Jurkat, Clone E6-1 (cell line): ENCODE measurements around the gene ZNRF3. TPM values are rescaled to one million over a fixed set of nuclear protein-coding genes. Genes with fewer than 3 reads are reported as not detected.
A peak's percentile ranks its signal among the peaks of the same experiment; 100 is the strongest.
"Not testable (repeated sequence)": the region's sequence is repeated elsewhere in the genome, so short reads cannot be mapped to it uniquely, and the experiment has no call there.

Experiments used
- DNase-seq: peaks from one replicate; pipeline ENCODE4 v3.0.0-alpha.2; 2011; ENCODE audit warnings: low read depth, low spot score
- H3K4me3 ChIP-seq: 2 replicates; pipeline ENCODE4 v1.5.1; 2011; ENCODE audit warnings: mild to moderate bottlenecking, low read length, control low read depth, moderate library complexity
- polyA plus RNA-seq: library from polyadenylated mRNA; unstranded; fragments of >200 nt; gene quantifications from one replicate; pipeline ENCODE4 v1.2.1, GENCODE V29; 2012; ENCODE audit warnings: missing spikeins; ENCODE audit not compliant: insufficient read length, insufficient read depth

Gene ZNRF3
- polyA plus RNA-seq, result 2.8 TPM

DNA sequence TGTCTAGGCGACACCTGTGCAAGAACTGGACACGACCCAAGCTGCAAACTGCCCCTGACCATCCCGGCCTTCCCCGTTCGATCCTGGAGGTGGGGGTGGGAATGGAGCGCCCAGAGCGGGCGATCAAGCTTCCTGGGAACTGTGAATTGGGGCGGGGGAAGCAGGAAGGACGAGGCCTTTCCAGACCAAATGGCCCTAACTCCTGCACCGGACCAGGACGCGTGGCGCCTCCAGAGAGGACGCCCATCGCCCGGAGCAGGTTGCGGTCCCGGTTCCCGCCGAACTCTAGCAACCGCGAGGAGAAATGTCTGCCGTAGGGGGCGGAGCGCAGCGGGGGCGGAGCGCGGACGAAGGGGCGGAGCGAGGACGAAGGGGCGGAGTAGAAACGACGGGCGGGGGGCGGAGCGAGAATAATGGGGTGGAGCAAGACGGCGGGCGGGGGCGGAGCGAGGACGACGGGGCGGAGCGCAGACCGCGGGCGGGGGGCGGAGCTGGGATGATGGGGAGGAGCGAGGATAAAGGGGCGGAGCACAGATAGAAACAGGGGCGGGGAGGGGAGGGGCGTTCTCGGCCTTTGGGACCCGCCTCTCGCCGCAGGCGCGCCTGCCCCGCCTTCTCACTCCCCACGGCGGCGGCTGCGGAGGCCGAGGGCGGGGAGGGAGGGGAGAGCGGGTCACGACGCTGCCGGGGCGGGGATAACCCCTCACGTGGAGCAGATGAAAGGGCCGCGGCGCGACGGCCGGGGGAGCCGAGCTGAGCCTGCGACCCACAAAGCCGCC lies at the start of gene ZNRF3:
TSS of gene ZNRF3 (plus strand) at position 695 of the 779 bp plus-strand sequence. CDS start 195 bp downstream, outside the sequence.
- peak; percentile 85 for DNase-seq
- peak within 1 kb of the TSS; percentile 64 for H3K4me3 ChIP-seq

DNA sequence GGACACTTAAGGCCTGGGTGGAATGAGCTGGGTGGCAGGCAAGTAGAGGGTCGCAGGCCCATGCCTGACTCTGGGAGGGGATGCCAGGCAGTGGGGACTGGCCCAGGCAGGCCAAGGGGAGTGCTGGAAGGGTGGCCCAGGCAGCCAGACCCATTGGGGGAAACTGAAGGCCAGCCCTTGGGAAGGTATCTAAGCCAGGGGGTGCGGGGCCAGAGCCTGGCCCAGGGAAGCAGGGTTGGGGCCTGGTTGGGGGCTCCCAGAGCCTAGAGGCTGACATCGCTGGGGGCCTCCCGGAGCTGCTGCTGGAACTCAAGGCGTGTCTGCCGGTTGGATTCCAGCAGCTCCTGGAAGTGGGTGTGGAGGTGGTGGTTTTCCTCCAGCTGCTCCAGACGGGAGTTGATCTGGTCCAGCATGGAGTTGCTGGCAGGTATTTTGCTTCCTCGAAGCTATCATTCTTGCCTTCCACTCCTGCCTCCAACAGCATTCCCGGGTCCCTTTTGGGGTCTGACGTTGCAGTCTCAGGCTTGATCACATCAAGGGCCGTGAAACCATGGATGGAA lies 47.7 kb upstream of the ZNRF3 start:
- no peak overlapping the region for H3K4me3 ChIP-seq
- no peak for DNase-seq

GRCh38 chr22:28837640-28838039 lies 45.7 kb upstream of the ZNRF3 start:
- DNase-seq, result no peak
- no peak overlapping the region for H3K4me3 ChIP-seq

- H3K4me3 ChIP-seq, result no peak overlapping the region
- DNase-seq, result no peak
These were observed 44.4 kb upstream of the ZNRF3 start for GRCh38 chr22:28838971-28839370.

DNA sequence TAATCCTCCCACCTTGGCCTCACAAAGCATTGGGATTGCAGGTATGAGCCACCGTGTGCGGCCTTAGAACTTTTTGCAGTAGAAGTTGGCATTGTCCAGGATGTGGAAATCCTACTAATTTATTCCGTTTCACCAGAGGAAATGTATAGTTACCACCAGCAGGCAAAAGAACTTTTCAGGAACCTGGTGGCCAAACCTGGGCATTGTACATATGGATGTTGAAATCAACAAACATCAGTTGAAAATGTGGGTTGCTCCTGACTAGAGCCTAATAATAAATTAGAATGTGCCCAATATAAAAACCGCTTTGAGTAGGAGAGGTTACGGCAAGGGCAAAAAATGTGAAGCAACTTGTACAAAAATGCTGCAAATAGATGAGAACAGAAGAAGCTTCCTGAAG lies 42.3 kb upstream of the ZNRF3 start:
- DNase-seq, result no peak
- H3K4me3 ChIP-seq, result no peak overlapping the region

DNA sequence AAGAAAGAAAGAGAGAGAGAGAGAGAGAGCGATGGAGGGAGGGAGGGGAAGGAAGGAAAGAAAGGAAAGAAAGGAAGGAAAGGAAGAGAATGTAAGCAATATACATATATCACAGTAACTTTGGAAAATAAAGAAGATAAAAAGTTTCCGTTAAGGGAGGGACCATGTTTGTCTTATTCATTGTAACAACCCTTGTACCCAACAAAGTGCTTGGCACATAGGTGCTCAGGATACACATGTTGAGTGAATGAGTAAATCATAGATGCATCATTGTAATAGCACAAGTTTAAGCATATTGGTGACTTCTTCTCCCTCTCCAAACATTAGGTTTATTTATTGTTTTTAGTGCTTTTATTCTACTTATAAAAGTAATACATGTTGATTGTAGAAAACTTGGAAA lies 39.7 kb upstream of the ZNRF3 start:
- no peak for DNase-seq
- no peak overlapping the region for H3K4me3 ChIP-seq

- DNase-seq, H3K4me3 ChIP-seq: not testable (repeated sequence)
These were observed 39.1 kb upstream of the ZNRF3 start for GRCh38 chr22:28844277-28844676.

DNA sequence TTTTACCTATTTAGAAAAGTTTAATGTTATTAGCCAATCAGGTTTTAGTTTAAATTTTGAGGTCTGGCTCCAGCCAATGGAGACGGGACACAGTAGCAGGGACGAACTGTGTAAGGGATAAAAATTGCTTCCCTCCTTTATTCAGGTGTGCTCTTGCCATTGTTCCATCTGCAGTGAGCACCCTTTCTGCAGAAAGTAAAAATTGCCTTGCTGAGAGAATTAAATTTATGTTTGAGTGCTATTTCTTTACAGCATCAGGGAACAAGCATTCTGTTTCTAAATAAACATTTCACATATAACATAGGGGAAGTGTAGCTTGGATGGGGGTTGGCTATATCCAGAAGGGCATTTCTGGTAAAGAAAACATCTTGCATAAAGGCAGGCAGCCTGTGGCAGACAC lies 36.4 kb upstream of the ZNRF3 start:
- no peak for DNase-seq

GRCh38 chr22:28855355-28856094 lies 27.8 kb upstream of the ZNRF3 start:
- DNase-seq, result peak; percentile 78
- H3K4me3 ChIP-seq, result no peak overlapping the region

More for the DNA sequence above, 36.4 kb upstream of the ZNRF3 start:
- H3K4me3 ChIP-seq, result no peak overlapping the region

DNA sequence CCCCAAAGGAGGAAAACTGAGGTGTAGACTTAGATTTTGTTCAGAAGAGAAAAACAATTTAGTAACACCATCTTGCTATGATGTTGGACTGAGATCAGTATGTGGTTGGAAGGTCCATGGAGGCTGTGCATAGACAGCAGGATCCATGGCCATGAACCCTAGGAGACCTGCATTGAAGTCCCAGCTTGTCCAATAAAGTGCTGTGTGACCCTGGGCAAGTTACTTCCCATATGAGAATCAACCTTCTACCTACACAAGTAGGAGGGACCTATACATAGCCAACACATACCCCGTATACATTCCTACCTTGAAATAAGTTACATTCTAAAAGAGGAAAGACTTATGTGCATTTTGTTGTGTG lies 27.3 kb upstream of the ZNRF3 start:
- no peak for DNase-seq
- no peak overlapping the region for H3K4me3 ChIP-seq

- no peak overlapping the region for H3K4me3 ChIP-seq
- no peak for DNase-seq
These were observed 26.1 kb upstream of the ZNRF3 start for GRCh38 chr22:28857288-28857687.

GRCh38 chr22:28864878-28865596 lies 18.3 kb upstream of the ZNRF3 start:
- DNase-seq, result no peak
- no peak overlapping the region for H3K4me3 ChIP-seq

DNA sequence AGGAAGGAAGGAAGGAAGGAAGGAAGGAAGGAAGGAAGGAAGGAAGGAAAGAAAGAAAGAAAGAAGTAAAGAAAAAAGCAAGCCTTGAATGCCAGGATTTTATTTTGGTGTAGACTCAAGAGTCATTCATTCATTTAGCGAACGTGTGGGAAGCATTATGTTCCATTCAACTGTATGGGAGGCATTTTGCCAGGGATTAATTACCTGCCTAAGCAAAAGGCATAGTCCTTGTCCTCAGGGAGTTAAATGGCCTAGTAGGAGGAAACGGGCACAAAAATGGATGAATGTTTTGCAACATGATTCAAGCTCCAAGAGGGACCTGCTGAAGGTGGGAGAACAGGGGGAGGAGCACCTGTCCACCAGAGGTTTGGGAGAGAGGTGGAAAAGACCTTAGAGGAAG lies 16.2 kb upstream of the ZNRF3 start:
- no peak overlapping the region for H3K4me3 ChIP-seq

DNA sequence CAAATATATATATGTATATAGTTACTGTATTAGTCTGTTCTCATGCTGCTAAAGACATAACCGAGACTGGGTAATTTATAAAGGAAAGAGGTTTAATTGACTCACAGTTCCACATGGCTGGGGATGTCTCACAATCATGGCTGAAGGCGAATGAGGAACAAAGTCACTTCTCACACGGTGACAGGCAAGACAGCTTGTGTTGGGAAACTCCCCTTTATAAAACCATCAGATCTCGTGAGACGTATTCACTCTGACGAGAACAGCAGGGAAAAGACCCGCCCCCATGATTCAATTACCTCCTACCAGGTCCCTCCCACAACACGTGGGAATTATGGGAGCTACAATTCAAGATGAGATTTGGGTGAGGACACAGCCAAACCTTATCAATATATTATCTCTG lies 15.0 kb upstream of the ZNRF3 start:
- not testable (repeated sequence) for DNase-seq, H3K4me3 ChIP-seq

More for the DNA sequence above, 16.2 kb upstream of the ZNRF3 start:
- no peak for DNase-seq

DNA sequence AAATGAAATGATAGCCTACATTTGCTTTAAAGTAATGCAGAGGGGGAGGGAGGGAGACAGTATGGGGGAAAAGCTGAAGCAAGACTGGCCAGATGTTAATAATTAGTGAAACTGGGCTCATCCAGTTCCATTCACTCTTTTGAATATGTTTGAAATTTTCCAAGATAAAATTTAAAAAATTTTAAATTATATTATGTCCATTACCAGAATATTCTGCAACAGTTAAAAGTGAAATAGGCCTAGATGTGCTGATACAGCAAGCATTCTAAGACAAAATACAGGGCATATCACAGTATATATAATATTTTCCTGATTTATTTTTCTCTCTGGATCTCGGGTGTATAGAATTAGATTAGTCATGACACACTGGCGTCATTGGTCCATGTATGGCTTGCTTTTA lies 13.6 kb upstream of the ZNRF3 start:
- no peak overlapping the region for H3K4me3 ChIP-seq
- no peak for DNase-seq

DNA sequence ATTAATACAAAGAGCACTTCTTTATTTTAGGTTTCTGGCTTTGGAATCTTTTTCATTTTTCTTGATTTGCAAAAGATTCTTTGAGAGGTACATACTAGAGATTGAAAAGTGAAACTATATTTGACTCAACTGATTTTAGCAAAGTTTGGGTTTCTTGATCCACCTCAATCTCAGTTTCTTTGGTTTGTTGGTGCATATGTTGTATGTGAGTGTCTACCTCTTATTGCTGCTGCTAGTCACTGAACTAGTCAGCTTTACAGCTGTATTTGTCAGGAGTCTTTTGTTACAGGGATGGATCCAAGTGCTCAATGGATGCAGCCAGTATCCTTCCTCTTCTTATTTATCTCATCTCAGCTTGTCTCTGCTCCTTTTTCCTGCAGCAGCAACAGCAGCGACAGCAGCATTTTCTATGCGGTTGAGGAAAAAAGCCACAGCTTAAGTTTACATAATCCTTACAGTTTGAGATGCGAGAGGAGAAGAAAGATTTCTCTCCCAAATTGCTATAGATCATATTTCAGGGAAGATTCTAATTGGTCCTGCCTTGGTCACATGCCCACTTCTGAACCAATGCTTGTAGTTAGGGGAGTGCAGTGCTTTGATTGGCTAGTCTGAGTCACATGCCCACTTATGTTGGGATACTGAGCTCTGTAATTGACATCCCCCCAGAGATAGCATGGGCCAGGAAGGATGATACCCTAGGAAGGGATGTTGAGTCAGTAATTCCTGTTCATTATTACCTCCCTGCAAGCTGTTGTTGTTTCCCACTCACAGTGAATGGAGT lies 10.0 kb upstream of the ZNRF3 start:
- no peak for DNase-seq
- no peak overlapping the region for H3K4me3 ChIP-seq

DNA sequence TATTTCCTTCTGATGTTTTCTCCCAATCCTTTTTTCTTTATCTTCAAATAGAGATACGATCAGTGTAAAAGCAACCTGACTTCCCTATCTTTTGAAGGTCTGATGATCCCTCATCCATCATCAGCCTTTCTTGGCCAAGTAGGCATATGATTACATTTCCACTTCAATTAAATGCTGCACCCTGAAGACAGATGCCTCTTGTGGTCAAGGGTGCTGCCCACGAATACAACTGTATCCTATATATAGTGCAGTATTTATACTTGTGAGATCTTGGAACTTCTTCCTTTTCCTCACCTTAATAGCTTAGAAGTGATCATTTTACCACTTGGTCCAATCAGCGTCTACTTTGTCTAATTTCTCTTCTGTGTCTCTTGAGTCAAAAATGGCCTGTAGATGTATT lies 9.3 kb upstream of the ZNRF3 start:
- no peak overlapping the region for H3K4me3 ChIP-seq
- no peak for DNase-seq

DNA sequence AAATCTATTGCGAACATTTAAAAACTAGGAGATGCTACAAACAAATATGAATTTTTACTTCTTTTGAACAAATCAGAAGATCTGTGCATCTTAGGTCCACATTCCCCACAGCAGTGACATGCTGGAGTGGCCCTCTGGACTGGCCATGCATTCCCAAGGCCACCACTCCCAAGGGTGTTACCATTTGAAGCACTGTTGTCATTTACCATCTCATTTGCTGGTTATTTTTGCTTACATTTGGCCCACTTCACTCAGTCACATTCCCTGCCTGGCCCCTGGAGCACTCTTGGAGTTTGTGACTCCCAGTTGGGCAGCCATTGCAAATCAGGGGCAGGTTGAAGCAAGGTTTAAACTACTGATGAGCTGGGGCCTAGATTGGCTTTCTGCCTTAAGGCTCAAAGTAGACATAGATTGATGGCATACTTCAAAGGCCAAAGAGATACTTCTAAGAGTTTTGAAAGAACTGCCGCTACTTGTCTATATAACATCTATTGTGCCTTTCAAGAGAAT lies 8.5 kb upstream of the ZNRF3 start:
- no peak overlapping the region for H3K4me3 ChIP-seq

GRCh38 chr22:28882545-28882877 lies 861 bp upstream of the ZNRF3 start:
- no peak for DNase-seq
- peak overlapping the region; percentile 64 for H3K4me3 ChIP-seq

More for the DNA sequence above, 8.5 kb upstream of the ZNRF3 start:
- DNase-seq, result no peak
